ACC112 (cell line): ENCODE data around the gene DRC1.

Source experiments
- H2AFZ ChIP-seq: fragments of 200-600 bp; sonication (generic); one replicate; pipeline ENCODE4 v1.6.0; 2017; ENCODE audit warnings: antibody characterized with exemption, low read length; ENCODE audit not compliant: unreplicated experiment
- H3K27ac ChIP-seq: fragments of 200-600 bp; sonication (generic); 2 replicates; pipeline ENCODE4 v1.5.1; 2014; ENCODE audit warnings: low read depth, mild to moderate bottlenecking, antibody characterized with exemption, low read length, moderate library complexity
- H3K27me3 ChIP-seq: fragments of 200-600 bp; sonication (generic); 2 replicates; pipeline ENCODE4 v1.6.1; 2014; ENCODE audit warnings: mild to moderate bottlenecking, antibody characterized with exemption, low read length, moderate library complexity, mixed read lengths; ENCODE audit not compliant: insufficient read depth
- H3K36me3 ChIP-seq: fragments of 200-600 bp; sonication (generic); 2 replicates; pipeline ENCODE4 v1.6.1; 2016; ENCODE audit warnings: mild to moderate bottlenecking, antibody characterized with exemption, low read length, moderate library complexity, mixed read lengths; ENCODE audit not compliant: insufficient read depth
- H3K4me1 ChIP-seq: fragments of 200-600 bp; sonication (generic); one replicate; pipeline ENCODE4 v1.6.1; 2016; ENCODE audit warnings: low read length, mixed read lengths; ENCODE audit not compliant: insufficient read depth, unreplicated experiment, control insufficient read depth
- H3K4me3 ChIP-seq: fragments of 200-600 bp; sonication (generic); 2 replicates; pipeline ENCODE4 v1.5.1; 2014; ENCODE audit warnings: mild to moderate bottlenecking, low read depth, low read length
- H3K79me2 ChIP-seq: fragments of 200-600 bp; sonication (generic); one replicate; pipeline ENCODE4 v1.6.0; 2016; ENCODE audit warnings: low read length; ENCODE audit not compliant: control insufficient read depth, unreplicated experiment, insufficient read depth

DRC1 gene

GRCh38 chr2:26422947-26423629, 21.4 kb downstream of the DRC1 start:
- Histone ChIP-seq H3K27ac (no peak overlapping the region), H3K4me3 (no peak overlapping the region), H3K27me3 (peaks cover 9% of the 10 kb centered on the region; the same call in 1 of the 2 replicates), H3K4me1 (no peaks in the 10 kb centered on the region), H3K36me3 (no peaks in the 10 kb centered on the region), H3K79me2 (no peaks in the 10 kb centered on the region), H2AFZ (no peak overlapping the region)

- Histone ChIP-seq H3K27me3 (peaks cover 9% of the 10 kb centered on the region; the same call in 1 of the 2 replicates), H3K4me1 (no peaks in the 10 kb centered on the region), H3K36me3 (no peaks in the 10 kb centered on the region), H2AFZ (no peak overlapping the region), H3K79me2 (no peaks in the 10 kb centered on the region), H3K4me3 (no peak overlapping the region), H3K27ac (no peak overlapping the region)
These were observed 22.0 kb downstream of the DRC1 start for GRCh38 chr2:26423750-26424149.

- Histone ChIP-seq H3K36me3 (no peaks in the 10 kb centered on the region), H3K79me2 (no peaks in the 10 kb centered on the region), H3K27me3 (peaks cover 9% of the 10 kb centered on the region; the same call in 1 of the 2 replicates), H3K4me1 (no peaks in the 10 kb centered on the region), H3K4me3 (no peak overlapping the region), H2AFZ (no peak overlapping the region), H3K27ac (no peak overlapping the region)
These were observed 22.5 kb downstream of the DRC1 start for GRCh38 chr2:26424221-26424620.

GRCh38 chr2:26428846-26429245, 27.1 kb downstream of the DRC1 start:
- Histone ChIP-seq H3K4me3 (no peak overlapping the region), H3K27me3 (no peaks in the 10 kb centered on the region), H3K79me2 (no peaks in the 10 kb centered on the region), H3K36me3 (no peaks in the 10 kb centered on the region), H3K4me1 (no peaks in the 10 kb centered on the region), H2AFZ (no peak overlapping the region), H3K27ac (no peak overlapping the region)

GRCh38 chr2:26429779-26430578, 28.3 kb downstream of the DRC1 start:
- no peak overlapping the region for H2AFZ ChIP-seq
- no peaks in the 10 kb centered on the region for H3K36me3 ChIP-seq
- H3K4me1 ChIP-seq: no peaks in the 10 kb centered on the region
- H3K79me2 ChIP-seq: no peaks in the 10 kb centered on the region
- H3K27ac ChIP-seq: no peak overlapping the region
- no peaks in the 10 kb centered on the region for H3K27me3 ChIP-seq
- no peak overlapping the region for H3K4me3 ChIP-seq

GRCh38 chr2:26430826-26431225, 29.1 kb downstream of the DRC1 start:
- Histone ChIP-seq H3K4me3 (no peak overlapping the region), H3K4me1 (no peaks in the 10 kb centered on the region)

GRCh38 chr2:26432363-26432762, 30.6 kb downstream of the DRC1 start:
- no peaks in the 10 kb centered on the region for H3K79me2 ChIP-seq
- peaks cover 9% of the 10 kb centered on the region; the same call in 1 of the 2 replicates for H3K27me3 ChIP-seq
- H3K4me3 ChIP-seq: no peak overlapping the region
- no peak overlapping the region for H3K27ac ChIP-seq
- no peaks in the 10 kb centered on the region for H3K36me3 ChIP-seq
- no peaks in the 10 kb centered on the region for H3K4me1 ChIP-seq
- H2AFZ ChIP-seq: no peak overlapping the region

More at GRCh38 chr2:26430826-26431225, 29.1 kb downstream of the DRC1 start:
- H3K79me2 ChIP-seq: no peaks in the 10 kb centered on the region
- H2AFZ ChIP-seq: no peak overlapping the region
- H3K27ac ChIP-seq: no peak overlapping the region
- H3K36me3 ChIP-seq: no peaks in the 10 kb centered on the region
- H3K27me3 ChIP-seq: peaks cover under 1% of the 10 kb centered on the region; the same call in 1 of the 2 replicates

- H3K4me1 ChIP-seq: no peaks in the 10 kb centered on the region
- H3K27ac ChIP-seq: no peak overlapping the region
- H3K4me3 ChIP-seq: no peak overlapping the region
- H3K79me2 ChIP-seq: no peaks in the 10 kb centered on the region
- H3K27me3 ChIP-seq: peaks cover 9% of the 10 kb centered on the region; the same call in 1 of the 2 replicates
- no peaks in the 10 kb centered on the region for H3K36me3 ChIP-seq
- H2AFZ ChIP-seq: no peak overlapping the region
These were observed 31.1 kb downstream of the DRC1 start for GRCh38 chr2:26432859-26433258.

GRCh38 chr2:26435106-26435505, 33.4 kb downstream of the DRC1 start:
- Histone ChIP-seq H2AFZ (no peak overlapping the region), H3K27ac (no peak overlapping the region), H3K36me3 (no peaks in the 10 kb centered on the region), H3K4me3 (no peak overlapping the region), H3K27me3 (peaks cover 9% of the 10 kb centered on the region; the same call in 1 of the 2 replicates), H3K4me1 (no peaks in the 10 kb centered on the region), H3K79me2 (no peaks in the 10 kb centered on the region)

- H3K27ac ChIP-seq: no peak overlapping the region
- no peak overlapping the region for H3K4me3 ChIP-seq
- H3K36me3 ChIP-seq: no peaks in the 10 kb centered on the region
- no peaks in the 10 kb centered on the region for H3K79me2 ChIP-seq
- peaks cover 9% of the 10 kb centered on the region; the same call in 1 of the 2 replicates for H3K27me3 ChIP-seq
- no peak overlapping the region for H2AFZ ChIP-seq
- H3K4me1 ChIP-seq: no peaks in the 10 kb centered on the region
These were observed 36.8 kb downstream of the DRC1 start for GRCh38 chr2:26438526-26438925.
